ENCODE results near the gene CCDC70. TPM values are rescaled to one million over a fixed set of nuclear protein-coding genes. Genes with fewer than 3 reads are reported as not detected.
"Not testable (repeated sequence)": the region's sequence is repeated elsewhere in the genome, so short reads cannot be mapped to it uniquely, and the experiment has no call there.

Gene CCDC70
- polyA plus RNA-seq, 1 donor from 2014 or later: not detected

- H3K4me2 ChIP-seq (ENCODE audit: low read length): no peak overlapping the region
- H2AFZ ChIP-seq (ENCODE audit: low read depth, low read length): no peak overlapping the region
- H3K27me3 ChIP-seq (ENCODE audit: insufficient read depth, low read depth, low read length): no peaks in the 10 kb centered on the region
- H3K4me3 ChIP-seq (ENCODE audit: low read length): no peak overlapping the region
- no peaks in the 10 kb centered on the region for H3K36me3 ChIP-seq (ENCODE audit: insufficient read depth, low read length)
- TF ChIP-seq SMC3 (conservative IDR thresholded peaks at IDR 0.05; ENCODE audit: poor library complexity): no peak
- TF ChIP-seq EZH2 (IDR thresholded peaks at IDR 0.05; ENCODE audit: borderline replicate concordance, insufficient read depth, low read length, poor library complexity, severe bottlenecking): no peak
- TF ChIP-seq EP300 (conservative IDR thresholded peaks at IDR 0.05; ENCODE audit: poor library complexity, severe bottlenecking): no peak
- no peak for TF ChIP-seq REST (IDR thresholded peaks at IDR 0.05; ENCODE audit: borderline replicate concordance)
- TF ChIP-seq TAF1 (IDR thresholded peaks at IDR 0.05; ENCODE audit: low read depth): no peak
- TF ChIP-seq CTCF (IDR thresholded peaks at IDR 0.05; ENCODE audit: poor library complexity, severe bottlenecking): no peak
- no peak for TF ChIP-seq MXI1 (conservative IDR thresholded peaks at IDR 0.05; ENCODE audit: poor library complexity, severe bottlenecking)
- TF ChIP-seq RAD21 (conservative IDR thresholded peaks at IDR 0.05): no peak
- TF ChIP-seq POLR2AphosphoS5 (IDR thresholded peaks at IDR 0.05): no peak
- H3K79me2 ChIP-seq (replicated peaks; ENCODE audit: insufficient read depth, low read length): no peaks in the 10 kb centered on the region
- H3K9me2 ChIP-seq (ENCODE audit: insufficient read depth, low read length): no peaks in the 10 kb centered on the region
- no peaks in the 10 kb centered on the region for H4K20me1 ChIP-seq (ENCODE audit: insufficient read depth)
- H3K27ac ChIP-seq (ENCODE audit: low read length): no peak overlapping the region
- H3K9ac ChIP-seq (ENCODE audit: low read length): no peak overlapping the region
- no peaks in the 10 kb centered on the region for H3F3A ChIP-seq (ENCODE audit: insufficient read depth, low read length, poor library complexity, severe bottlenecking)
- H3K9me3 ChIP-seq (ENCODE audit: low read length): no peaks in the 10 kb centered on the region
These were observed 44.8 kb downstream of the CCDC70 start for GRCh38 chr13:51906581-51906980.

- TF ChIP-seq RAD21 (conservative IDR thresholded peaks at IDR 0.05) (no peak), SMC3 (conservative IDR thresholded peaks at IDR 0.05; ENCODE audit: poor library complexity) (no peak), REST (IDR thresholded peaks at IDR 0.05; ENCODE audit: borderline replicate concordance) (no peak), MXI1 (conservative IDR thresholded peaks at IDR 0.05; ENCODE audit: poor library complexity, severe bottlenecking) (no peak), CTCF (IDR thresholded peaks at IDR 0.05; ENCODE audit: poor library complexity, severe bottlenecking) (no peak), TAF1 (IDR thresholded peaks at IDR 0.05; ENCODE audit: low read depth) (no peak), POLR2AphosphoS5 (IDR thresholded peaks at IDR 0.05) (no peak), EP300 (conservative IDR thresholded peaks at IDR 0.05; ENCODE audit: poor library complexity, severe bottlenecking) (no peak), EZH2 (IDR thresholded peaks at IDR 0.05; ENCODE audit: borderline replicate concordance, insufficient read depth, low read length, poor library complexity, severe bottlenecking) (no peak)
- H3K79me2 ChIP-seq (replicated peaks; ENCODE audit: insufficient read depth, low read length): no peaks in the 10 kb centered on the region
- H3K9me2 ChIP-seq (ENCODE audit: insufficient read depth, low read length): no peaks in the 10 kb centered on the region
- no peak overlapping the region for H2AFZ ChIP-seq (ENCODE audit: low read depth, low read length)
- no peak overlapping the region for H3K4me3 ChIP-seq (ENCODE audit: low read length)
- no peaks in the 10 kb centered on the region for H4K20me1 ChIP-seq (ENCODE audit: insufficient read depth)
- no peaks in the 10 kb centered on the region for H3K27me3 ChIP-seq (ENCODE audit: insufficient read depth, low read depth, low read length)
- no peaks in the 10 kb centered on the region for H3F3A ChIP-seq (ENCODE audit: insufficient read depth, low read length, poor library complexity, severe bottlenecking)
- no peak overlapping the region for H3K27ac ChIP-seq (ENCODE audit: low read length)
- no peaks in the 10 kb centered on the region for H3K9me3 ChIP-seq (ENCODE audit: low read length)
- no peak overlapping the region for H3K4me2 ChIP-seq (ENCODE audit: low read length)
- H3K36me3 ChIP-seq (ENCODE audit: insufficient read depth, low read length): no peaks in the 10 kb centered on the region
- no peak overlapping the region for H3K9ac ChIP-seq (ENCODE audit: low read length)
These were observed 45.4 kb downstream of the CCDC70 start for GRCh38 chr13:51907040-51907732.

DNA sequence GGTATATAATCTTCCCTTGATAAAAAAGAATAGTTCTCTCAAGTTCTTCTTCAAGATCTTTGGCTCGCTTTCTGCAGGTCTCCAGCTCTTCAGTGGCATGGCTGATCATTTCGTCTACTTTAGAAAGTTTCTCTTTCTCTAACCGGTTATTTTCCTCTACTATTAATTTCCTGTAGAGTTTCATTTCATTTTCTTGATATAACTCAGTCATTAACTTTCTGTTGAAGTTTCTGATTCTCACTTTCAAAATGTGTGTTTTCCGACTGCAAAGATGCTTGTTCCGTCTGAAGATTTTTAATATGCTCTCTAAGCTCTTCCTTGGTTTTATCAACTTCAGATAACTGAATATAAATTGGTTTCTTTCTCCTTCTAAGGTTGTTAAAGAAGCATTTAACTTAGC, 47.5 kb downstream of the CCDC70 start:
- not testable (repeated sequence) for H3K9me3 ChIP-seq (ENCODE audit: low read length); H2AFZ ChIP-seq (ENCODE audit: low read depth, low read length)

More for the DNA sequence above, 47.5 kb downstream of the CCDC70 start:
- H4K20me1 ChIP-seq (ENCODE audit: insufficient read depth); H3K4me2 ChIP-seq (ENCODE audit: low read length); H3K27ac ChIP-seq (ENCODE audit: low read length); H3K4me3 ChIP-seq (ENCODE audit: low read length); H3K36me3 ChIP-seq (ENCODE audit: insufficient read depth, low read length); H3K9ac ChIP-seq (ENCODE audit: low read length); H3K9me2 ChIP-seq (ENCODE audit: insufficient read depth, low read length); H3K79me2 ChIP-seq (replicated peaks; ENCODE audit: insufficient read depth, low read length); H3F3A ChIP-seq (ENCODE audit: insufficient read depth, low read length, poor library complexity, severe bottlenecking); H3K27me3 ChIP-seq (ENCODE audit: insufficient read depth, low read depth, low read length): not testable (repeated sequence)

Measured in neural cell (in vitro differentiated cells).